HG03460 (cell line): ENCODE measurements around the gene SNAP29.
A peak's percentile ranks its signal among the peaks of the same experiment; 100 is the strongest.
"Not testable (repeated sequence)": the region's sequence is repeated elsewhere in the genome, so short reads cannot be mapped to it uniquely, and the experiment has no call there.

Experiments
- ATAC-seq: cut with Tn5 transposase; IDR thresholded peaks from one replicate; pipeline ENCODE4 v1.9.1; 2021; ENCODE audit not compliant: unreplicated experiment

SNAP29 gene

DNA sequence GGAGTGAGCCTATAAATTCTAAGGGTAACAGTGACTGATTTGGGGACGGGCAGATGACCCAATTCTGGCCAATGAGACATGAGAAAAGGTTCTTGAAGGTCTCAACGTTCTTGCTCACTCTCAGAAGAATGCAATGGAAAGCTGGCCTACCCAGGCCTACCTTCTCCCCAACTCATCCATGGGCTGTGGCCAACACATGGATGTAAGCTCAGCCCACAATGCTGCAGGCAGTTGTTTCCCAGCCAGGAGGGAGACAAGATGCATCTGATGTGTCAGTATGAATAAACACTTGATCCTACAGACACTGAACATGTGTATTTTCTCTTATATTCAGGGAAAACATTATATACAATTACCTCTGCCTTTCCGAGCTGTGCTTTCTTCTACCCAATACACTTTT lies 24.6 kb upstream of the SNAP29 start:
- no peak for ATAC-seq

DNA sequence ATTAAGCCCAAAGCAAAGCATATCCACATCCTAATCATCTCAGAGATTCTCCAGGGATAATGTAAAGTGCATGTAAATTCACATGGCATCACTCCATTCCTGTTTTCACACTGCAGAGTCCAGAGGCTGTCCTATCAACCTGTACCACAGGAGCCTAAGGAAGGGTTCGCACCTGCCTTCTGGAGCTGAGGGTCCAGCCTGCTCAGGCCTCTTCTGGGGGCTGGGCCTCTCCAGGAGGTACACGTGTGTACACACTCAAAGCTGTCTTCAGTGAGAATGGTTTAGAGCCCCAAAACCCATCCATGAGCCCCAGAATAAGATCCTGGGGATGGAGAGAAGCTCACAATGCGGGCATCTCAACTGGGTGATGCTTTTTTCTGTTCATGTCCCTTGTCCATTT lies 24.1 kb upstream of the SNAP29 start:
- no peak for ATAC-seq

DNA sequence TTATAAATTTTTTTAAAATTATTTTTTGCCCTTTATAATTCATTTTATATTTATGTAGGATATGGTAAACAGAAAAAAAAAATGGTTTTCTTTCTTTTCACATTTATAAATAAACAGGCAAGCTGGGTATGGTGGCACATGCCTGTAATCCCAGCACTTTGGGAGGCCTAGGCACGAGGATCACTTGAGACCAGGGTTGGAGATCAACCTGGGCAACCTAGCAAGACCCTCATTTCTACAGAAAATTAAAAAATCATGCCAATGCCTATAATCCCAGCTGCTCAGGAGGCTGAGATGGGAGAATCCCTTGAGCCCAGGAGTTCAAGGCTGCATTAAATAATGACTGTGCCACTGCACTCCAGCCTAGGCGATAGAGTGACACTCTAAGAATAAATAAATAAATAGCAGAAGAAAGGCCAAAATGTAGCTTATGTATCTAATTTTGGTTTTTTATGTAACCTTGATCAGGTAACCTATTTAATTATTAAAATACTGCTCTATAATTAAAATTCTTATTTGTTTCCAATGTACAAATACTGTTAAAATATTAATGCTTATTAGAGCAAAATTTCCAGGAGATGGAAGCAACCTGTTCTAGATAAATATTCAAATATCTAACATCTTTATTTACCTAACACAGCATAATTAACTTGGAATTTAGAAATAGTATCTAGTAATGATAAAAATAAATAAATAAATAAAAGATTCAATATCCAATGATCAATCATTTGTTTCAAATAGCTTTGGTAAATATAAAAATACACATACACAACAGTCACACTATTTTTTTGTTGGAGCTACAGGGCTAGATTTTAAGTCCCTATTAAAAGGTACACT lies 21.6 kb upstream of the SNAP29 start:
- ATAC-seq: no peak

DNA sequence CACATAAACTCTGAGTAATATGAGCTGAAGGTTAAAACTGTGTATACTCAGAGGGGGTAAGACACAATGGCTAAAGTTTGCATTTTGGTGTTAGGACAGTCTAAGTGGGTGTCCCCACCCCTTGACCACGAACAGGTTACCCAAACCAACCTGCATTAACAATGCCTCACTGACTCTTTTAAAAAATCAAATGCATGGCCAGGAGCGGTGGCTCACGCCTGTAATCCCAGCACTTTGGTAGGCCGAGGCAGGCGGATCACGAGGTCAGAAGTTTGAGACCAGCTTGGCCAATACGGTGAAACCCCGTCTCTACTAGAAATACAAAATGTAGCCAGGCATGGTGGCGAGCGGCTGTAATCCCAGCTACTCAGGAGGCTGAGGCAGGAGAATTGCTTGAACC lies 19.5 kb upstream of the SNAP29 start:
- ATAC-seq: not testable (repeated sequence)

DNA sequence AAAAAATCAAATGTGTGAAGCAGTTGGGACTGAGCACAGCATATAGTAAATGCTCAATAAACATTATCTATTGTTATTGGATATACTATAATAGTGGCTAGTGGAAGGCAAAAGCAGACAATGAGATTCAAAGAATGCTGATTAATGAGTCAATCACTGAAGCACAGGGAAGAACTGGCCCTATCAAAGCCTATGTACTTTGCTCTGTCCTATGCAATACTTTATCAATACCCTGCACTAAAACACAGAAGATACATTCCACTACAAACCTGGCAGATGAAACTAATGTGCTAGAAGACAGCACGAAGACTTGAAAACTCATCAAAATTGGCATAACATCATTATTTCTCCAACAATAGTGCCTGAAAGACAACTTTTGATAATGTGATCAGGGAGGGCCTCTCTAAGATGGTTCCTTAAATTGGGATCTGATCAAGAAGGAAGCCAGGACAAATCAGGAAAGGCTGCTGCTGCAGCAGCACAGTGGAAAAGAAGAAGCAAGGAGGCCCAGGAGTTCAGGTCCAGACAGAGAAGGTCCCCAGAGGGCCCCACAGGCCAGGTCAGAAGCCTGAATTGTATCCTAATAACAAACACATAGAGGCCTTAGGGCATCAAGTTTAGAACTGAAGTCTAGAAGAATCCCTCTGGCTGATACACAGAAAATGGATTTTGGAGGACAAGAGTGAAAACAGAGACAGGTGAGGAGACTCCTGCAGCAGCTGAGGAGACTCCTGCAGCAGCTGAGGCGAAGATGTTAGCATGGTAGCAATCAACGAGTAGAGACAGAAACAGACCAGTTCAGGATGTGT lies 18.8 kb upstream of the SNAP29 start:
- no peak for ATAC-seq

DNA sequence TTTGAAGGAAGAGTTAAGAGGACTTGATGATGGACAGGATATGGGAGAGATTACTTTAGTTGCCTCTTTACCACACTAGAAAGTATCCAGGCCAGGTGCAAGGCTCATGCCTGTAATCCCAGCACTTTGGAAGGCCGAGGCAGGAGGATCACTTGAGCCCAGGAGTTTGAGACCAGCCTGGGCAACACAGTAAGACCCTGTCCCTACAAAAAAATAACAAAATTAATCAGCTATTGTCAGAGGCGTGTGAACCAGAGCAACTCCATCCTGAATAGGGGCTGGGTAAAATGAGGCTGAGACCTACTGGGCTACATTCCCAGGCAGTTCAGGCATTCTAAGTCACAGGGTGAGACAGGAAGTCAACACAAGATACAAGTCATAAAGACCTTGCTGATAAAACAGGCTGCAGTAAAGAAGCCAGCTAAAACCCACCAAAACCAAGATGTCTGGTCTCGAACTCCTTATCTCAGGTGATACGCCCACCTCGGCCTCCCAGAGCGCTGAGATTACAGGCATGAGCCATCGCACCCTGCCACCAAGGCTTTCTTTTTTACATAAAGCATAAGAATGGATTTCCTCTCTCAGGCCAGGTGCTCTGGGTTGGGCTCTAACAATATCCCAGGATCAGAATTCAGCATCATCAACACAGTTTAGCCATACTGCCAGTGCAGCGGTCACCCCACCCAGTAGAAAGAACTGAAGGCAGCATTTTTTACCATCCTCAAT lies 18.0 kb upstream of the SNAP29 start:
- no peak for ATAC-seq

DNA sequence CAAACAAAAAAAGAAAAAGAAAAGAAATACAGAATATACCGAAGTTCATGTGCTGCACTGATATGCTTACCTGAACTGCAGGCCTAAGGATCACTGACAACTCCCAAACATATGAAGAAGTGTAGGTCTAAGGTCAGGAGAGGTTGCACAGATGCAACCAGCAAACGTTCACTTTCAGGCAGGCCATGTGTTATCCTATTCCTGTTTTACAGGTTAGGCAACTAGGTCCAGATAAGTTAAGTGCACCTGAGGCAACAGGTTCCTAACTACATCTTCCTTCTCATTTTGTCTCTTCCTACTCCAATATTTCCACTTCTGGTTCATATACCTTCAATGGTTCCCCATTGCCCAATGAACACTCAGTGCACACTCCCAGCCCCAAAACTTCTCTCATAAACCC lies 15.3 kb upstream of the SNAP29 start:
- ATAC-seq: no peak

DNA sequence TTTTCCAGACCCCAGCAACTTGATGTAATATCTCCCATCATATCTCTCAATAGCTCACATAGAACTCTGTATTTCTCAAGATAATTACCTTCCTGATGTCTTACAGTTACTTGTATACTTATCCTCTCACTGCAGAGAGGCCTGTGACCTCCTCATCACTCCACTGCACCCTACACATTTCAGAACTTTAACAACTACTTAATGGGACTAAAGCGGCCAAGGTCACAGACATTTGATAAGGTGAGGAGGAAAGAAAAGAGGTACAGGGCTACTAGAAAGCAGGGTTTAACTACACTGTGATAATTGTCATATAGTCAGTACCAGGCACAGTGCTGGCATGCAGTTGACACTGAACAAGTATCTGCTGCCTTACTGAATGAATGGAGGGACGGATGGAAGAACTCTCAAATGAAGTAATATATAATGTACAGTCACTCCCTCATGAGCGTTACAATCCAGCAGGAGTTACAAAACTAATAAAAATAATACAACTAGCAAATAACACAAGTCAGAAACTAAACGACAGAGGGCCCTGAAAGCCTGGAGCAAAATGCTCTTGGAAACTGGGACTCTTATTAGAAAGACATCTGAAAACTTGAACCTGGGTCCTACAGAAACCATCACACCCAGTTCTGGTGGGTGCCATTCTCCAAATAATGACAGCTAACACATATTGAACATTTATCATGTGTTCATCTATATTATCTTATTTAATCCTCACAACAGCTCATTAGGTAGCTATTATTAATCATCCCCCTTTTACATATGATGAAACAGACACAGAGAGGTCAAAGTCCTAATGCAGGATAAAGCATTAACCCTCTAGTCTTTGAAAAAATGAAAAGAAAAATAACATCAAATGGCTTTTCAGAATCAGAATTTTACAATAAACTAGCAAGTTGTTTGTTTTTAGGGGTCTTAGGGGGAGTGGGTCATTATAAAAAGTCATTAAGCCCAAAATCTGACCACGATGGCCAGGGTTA lies 14.5 kb upstream of the SNAP29 start:
- no peak for ATAC-seq

DNA sequence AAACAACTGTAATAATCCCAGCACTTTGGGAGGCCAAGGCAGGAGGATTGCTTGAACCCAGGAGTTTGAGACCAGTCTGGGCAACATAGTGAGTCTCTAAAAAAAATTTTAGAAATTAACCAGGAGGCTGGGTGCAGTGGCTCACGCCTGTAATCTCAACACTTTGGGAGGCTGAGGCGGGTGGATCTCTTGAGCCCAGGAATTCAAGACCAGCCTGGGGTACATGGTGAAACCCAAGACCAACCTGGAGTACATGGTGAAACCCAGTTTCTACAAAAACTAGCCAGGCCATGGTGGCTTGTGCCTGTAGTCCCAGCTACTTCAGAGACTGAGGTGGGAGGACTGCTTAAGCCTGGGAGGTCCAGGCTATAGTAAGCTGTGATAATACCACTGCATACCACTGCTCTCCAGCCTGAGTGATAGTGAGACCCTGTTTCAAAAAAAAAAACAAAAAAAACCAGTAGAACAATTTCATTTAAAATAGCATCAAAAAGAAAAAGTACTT lies 11.4 kb upstream of the SNAP29 start:
- no peak for ATAC-seq

DNA sequence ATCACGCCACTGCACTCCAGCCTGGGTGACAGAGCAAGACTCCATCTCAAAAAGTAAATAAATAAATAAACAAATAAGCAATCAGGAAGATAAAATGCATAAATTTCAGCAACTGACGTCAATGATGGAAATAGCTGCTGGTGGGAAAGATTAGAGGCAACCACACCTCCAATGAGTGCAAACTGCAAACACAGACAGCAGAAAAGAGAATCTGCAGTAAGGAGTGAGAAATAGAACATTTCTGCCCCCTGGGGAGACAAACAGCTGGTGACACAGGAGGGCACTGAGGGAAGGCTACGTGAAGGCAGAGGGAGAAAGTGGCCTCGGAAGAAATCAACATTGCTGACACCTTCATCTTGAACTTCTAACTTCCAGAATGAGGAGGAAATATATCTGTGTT lies 6.7 kb upstream of the SNAP29 start:
- no peak for ATAC-seq

DNA sequence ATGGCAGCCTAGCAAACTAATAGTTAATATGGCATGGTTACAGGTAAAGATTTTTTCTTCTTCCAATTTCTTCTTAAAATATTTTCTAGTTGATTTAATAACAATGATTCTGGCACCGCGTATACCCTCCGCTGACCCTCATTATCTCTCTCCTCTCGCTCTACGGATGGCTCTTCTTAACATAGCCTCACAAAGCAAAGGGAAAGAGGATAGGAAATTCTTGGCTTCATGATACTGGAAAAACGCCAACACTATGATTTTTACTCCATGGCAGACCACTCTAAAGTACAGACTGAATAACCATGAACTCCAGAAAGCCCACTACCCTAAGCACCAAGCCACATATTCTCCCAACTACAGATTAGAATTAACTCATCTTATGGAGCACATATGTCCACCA lies 6.3 kb upstream of the SNAP29 start:
- no peak for ATAC-seq

DNA sequence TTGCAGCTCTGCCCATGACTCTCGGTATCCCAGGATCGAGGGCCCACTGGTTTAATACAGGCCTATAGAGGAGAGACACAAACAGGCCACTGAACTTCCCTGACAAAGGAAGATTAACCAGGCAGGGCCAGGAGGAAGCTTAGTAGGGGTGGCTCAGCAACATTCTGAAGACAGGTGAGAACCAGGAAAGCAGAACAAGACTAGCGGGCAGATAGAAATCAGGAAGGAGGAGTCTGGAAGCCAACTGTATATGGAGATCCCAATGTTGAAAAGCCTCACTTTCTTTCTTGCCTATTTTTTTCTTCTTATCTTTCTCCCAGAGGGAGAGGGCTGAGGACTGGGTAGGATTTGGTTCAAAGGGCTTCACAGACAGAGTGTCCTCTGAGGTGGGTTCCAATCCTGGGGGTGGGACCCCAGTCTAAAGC lies 5.6 kb upstream of the SNAP29 start:
- no peak for ATAC-seq

DNA sequence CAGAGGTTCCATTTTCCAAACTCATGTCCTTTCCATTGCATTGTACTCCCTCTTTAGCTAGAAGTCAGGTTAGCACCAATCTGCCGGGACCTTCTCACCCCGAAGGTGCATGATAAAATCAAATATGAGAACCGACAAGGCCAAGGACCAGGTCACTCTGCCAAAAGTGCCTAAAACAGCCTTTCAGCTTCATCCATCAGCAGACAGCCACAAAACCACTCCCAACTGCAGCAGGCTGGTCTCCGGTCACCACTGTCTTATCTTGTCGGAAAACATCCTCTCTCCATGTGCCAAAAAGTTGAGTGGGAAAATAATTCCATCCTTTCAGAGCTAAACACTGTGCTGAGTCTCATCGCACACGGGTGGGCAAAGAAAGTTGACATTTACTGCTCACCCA lies 1.6 kb upstream of the SNAP29 start:
- ATAC-seq: no peak

DNA sequence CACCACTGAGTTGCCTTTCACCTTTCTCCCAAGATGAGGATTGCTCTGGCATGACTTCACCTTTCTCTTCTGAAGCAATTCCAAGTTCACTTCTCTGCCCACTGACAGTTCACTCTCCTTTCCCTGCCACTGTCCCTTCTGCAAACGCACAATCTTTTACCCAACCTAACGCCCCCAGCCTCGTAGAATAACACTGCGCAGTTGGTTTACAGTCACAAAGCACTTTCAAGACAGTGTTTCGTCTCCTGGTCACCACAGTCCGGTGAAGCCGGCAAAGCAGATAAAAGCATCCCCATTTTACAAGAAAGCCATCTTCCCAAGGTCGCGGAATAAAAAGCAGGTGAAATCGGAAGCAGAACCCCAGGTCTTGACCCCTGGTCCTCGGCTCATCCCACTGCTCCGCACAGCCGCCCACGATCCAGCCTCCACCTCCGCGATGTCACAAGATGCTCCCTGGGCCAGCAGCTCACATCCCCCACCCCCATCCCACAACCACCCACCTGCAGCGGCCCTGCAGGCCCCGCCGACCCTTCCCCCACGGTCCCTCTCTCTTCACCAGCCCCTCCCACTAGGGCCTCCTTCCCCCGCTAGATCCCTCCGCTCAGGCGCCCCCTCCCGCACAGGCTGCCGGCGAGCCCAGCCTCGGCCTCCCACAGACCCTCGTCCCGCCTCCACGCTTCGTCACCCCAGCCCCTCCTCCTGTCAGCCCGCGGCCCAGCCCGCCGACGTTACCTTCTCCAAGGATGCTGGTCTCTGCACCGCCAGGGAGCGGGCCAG lies 781 bp upstream of the SNAP29 start:
- ATAC-seq: peak; percentile 47

DNA sequence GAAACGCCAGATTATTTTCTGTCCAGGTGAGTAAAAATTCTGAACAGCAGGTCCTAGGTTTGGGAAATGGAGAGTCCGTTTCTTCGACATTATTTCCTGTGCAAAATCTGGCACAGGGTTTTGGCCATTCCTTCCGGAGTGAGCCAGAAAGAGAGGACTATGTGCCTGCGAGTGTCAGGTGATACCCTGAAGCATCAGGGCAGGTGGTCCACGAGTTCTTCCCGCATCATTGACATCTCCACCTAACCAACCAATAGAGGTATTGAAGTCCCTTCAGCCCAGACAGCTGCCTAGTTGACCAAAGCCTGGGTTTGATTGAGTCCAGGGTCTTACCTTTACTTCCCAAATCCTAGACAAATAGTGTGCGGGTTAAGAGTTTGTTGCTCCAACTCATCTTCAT lies 808 bp downstream of the SNAP29 start:
- ATAC-seq: no peak

DNA sequence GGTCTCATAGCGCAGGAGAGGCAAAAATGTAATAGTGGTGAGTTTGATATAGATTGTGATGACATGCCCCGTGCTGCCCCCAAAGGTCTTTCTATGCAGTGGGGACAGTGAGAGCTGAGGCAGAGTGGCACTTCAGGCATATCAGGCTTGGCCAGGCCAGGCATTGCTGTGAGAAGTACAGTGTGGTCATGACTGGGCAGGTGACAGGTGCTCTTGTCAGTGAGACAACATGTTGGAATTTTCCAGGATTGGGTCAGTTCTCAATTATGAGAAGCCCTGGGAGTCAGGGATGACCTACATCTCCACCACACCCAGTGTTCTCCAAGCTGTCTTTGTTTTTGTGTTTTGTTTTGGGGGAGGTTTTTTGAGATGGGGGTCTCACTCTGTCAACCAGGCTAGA lies 3.7 kb downstream of the SNAP29 start:
- no peak for ATAC-seq

DNA sequence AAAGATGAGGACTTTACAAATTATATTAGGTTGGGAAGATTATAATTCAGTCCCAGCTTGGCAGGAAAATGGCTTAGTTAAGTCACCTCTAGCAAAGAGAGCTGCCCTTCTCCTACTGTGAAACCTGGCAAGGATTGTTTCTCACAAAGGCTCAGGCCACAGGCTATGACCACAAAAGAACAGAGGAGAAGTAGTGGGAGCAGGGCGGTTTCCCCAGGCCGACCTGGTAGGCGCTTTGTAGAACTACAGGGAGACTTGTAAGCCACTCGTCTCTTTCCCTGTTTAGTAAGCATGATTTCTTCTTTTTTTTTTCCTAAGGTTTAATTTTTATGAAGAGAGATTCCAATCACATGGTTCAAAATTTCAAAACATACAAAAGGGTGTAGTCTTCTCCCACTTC lies 4.6 kb downstream of the SNAP29 start:
- ATAC-seq: no peak

DNA sequence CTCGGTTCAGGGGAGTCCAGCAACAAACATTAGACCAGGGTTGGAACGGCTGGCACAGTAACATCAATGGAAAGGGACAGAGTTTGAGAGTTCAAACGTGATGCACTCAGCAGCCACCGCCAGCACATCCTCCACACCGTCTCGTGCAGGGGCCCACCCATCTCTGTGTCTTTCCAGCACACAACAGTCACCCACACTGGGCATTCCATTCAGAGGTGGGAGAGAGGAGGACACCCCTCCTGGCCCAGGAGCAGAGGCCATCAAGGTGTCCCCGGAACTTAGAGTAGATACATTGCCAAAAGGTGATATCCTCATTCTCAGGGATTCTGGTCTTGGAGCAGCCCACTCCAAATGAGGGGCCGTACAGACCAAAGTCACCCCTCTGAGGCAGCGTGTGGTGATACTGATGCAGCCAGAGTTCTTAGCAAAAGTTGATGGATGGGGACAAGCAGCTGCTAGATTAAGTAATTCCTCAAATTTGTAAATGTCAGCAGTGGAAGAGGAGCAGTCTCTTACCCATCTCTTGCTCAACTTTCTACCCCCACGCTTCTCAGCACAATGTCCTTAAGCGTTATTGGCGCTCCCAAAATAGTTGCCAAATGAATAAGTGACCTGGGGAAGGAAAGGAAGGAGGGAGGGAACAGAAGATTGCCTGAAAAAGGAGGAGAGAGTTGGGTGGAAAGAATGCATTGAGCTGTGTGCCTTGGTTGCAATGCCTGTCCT lies 5.5 kb downstream of the SNAP29 start:
- ATAC-seq: no peak

DNA sequence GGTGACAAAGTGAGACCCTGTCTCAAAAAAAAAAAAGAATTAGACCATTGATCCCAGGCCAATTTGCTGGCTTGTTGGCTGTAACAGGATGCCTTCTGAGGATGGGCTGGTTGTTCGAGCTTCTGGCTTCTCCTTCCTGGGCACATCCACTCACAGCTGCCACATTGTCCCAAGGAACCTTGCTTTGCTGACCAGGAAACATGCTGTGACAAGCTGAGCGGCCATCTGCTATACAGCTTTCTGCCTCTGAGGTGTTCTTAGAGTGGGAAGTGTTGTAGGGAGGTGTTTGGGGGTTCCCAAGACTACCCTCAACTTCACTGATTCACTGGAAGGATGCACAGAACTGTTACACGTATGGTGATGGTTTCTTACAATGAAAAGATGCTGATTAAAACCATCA lies 6.5 kb downstream of the SNAP29 start:
- no peak for ATAC-seq
